PFSK-1 (cell line): ENCODE results near the gene ZNF19.

Source experiments
- POLR2AphosphoS5 ChIP-seq: IDR thresholded peaks from 2 replicates; pipeline ENCODE4 v1.6.1; 2012; ENCODE audit warnings: low read depth, mild to moderate bottlenecking, control low read depth, low read length, moderate library complexity
- REST ChIP-seq, 2 experiments: IDR thresholded peaks; 2 replicates each; pipeline versions ENCODE4 v1.6.1 to v1.8.0; 2011 to 2012; ENCODE audit warnings: low read depth in 2 of 2, low read length in 2 of 2, control low read depth in 1 of 2, inconsistent platforms in 1 of 2, mild to moderate bottlenecking in 1 of 2, moderate library complexity in 1 of 2; ENCODE audit not compliant: insufficient read depth in 1 of 2

- TF ChIP-seq POLR2AphosphoS5 (no peak), REST (IDR thresholded peaks at IDR 0.05; ENCODE audit: insufficient read depth in 1 of 2, low read depth in 2 of 2, low read length in 2 of 2) (no peak)
These were observed 48.5 kb upstream of the ZNF19 start for GRCh38 chr16:71537643-71538042.
